Fibroblast of peridontal ligament (primary cell): ENCODE data around the gene APBB2.
"Not testable (repeated sequence)": the region's sequence is repeated elsewhere in the genome, so short reads cannot be mapped to it uniquely, and the experiment has no call there.

Experiments
- DNase-seq: peaks from one replicate; pipeline ENCODE4 v3.0.0-alpha.2; 2010; ENCODE audit errors: extremely low read depth

Gene APBB2

DNA sequence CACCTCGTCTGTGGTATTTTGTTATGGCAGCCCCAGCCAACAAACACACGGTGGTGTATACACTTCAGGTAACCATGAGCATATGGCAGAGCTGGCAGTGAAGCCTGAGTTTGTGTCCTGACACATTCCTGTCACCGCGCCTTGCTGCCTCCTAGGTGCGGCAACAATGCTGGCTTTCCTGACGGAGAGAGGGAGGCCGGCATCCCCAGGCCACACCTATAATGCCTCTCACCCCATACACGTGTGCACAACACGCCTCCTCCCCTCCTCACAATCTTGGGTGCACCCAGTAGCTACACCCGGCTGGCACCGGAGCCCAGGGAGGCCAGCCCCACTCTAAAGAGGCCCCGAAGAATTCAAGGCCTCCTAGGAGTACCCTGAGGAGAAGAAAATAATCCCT is 306.0 kb downstream of the APBB2 start:
- DNase-seq: no peak

DNA sequence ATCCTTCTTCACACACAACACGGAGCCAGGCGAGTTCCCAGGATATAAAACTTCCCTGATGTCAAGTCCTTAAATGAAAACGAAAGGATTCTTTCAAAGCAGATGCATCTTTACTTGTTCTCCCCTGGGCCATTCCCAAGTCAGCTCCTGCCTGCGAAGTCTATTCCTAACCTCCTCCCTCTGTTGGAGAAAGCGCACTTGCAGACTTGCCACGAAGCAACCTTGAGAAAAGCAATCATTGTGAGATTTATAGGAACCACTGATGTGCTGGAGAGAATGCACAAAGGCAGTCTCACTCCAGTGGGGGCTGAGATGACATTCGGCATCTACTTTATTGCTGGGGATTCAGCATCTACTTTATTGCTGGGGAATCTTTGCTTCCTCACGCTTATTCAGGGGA is 308.9 kb downstream of the APBB2 start:
- DNase-seq: no peak

DNA sequence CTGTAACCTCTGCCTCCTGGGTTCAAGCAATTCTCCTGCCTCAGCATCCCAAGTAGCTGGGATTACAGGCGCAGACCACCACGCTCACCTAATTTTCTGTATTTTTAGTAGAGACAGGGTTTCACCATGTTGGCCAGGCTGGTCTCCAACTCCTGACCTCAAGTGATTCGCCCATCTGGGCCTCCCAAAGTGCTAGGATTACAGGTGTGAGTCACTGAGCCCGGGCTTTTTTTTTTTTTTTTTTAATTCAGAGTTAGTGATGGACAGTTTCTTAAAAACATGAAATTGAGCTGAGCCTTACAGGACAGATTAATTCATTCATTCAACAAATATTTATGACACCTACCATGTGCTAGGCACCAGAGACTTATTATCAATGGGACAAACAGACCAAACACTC is 313.8 kb downstream of the APBB2 start:
- DNase-seq: not testable (repeated sequence)

DNA sequence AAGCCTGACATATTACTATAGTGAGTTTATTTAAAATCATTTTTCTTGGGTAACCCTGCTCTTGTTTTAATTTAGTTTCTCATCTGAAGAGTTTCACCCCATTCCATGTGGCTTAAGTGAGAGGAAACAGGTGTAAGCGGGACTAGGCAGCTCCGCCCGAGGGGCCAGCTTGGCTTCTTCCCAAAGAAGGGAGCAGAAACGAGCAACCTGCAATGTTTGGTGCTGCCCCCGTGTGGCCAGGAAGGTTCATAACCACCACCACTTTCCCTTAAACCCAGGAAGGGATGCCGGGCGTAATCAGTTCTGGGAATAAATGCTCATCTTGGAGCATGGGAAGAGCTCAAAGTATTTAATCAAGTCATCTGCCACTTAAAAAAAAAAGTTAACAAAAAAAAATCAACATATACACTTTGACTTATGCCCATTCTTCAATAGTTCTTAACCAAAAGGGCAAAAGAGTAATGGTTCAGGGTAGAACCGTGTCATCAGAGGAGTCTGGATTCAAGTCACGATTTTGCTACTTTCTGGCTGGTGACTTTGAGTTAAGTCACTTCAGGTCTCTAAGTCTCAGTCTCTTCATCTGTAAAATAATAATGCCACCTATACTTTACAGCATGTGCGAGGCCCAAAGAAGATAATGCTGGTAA is 316.7 kb downstream of the APBB2 start:
- peak; percentile 53 for DNase-seq

DNA sequence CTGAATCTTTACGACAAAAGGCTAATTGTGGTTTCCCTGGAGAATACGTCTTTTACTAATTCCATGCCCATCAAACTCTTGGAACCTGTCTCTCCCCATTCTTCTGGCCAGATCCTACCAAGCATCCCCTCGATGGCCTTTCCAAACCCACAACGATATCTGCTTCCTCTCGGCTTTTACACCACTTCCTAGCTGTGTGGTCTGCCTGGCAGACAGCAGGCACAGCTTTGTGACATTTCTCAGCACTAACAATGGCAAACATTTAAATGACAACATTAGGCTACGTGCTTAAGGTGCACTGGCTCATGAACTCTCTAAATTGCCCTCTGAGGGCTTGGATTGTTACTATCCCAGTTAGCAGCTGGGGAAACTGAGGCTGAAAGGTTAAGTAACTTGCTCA is 323.6 kb downstream of the APBB2 start:
- no peak for DNase-seq

DNA sequence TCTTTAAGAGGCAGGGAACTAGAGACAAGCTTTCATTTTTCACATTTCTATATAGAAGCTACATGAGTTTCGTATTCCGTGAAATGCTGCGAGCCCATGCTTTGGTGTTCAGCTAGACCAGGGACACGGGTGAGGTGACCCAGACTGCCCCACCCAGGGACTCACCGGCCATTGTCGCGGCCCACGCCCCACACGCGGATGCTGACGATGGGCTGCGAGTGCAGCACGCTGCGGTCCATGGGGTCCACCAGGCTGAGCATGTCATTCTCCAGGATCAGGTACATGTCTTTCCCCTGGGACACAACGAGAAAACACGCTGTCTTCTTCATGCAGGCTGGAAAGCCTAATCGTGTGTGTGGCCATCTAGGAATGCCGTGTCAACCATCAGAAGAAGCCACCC is 324.1 kb downstream of the APBB2 start:
- DNase-seq: no peak

DNA sequence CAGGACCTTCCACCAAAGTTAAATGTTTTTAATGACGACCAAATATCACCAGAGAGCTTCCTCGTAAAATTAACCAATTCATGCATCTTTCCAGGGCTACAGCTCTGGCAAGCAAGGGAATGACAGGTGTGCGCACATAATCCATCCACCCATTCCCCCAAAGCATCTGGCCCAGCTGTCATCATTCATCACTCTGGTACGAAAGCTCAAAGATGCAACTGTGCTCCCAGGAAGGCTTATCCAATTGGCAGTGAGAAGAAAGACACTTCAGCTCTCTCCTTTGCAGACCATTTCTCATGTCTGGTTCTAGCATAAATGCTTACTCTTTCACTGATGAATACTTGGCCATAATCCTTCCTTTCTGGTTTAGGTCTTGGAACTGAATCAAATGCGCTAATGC is 325.4 kb downstream of the APBB2 start:
- no peak for DNase-seq

DNA sequence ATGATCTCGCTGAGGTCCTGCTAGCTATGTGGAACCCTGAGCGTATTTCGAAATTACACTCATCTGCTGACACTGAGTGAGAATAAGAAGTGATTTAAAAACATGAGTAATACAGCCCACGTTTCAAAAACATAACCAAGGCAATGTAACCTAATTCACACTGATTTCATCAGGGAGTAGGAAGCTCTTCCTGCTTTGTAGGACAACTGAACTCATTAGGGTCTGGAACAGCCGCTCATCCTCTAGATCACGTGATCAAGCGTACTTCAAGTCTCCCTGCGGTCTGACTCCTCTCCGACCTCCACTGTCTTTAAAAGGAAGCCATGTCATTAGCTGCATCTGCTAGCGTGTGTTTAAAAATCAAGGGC is 326.6 kb downstream of the APBB2 start:
- peak; percentile 84 for DNase-seq

DNA sequence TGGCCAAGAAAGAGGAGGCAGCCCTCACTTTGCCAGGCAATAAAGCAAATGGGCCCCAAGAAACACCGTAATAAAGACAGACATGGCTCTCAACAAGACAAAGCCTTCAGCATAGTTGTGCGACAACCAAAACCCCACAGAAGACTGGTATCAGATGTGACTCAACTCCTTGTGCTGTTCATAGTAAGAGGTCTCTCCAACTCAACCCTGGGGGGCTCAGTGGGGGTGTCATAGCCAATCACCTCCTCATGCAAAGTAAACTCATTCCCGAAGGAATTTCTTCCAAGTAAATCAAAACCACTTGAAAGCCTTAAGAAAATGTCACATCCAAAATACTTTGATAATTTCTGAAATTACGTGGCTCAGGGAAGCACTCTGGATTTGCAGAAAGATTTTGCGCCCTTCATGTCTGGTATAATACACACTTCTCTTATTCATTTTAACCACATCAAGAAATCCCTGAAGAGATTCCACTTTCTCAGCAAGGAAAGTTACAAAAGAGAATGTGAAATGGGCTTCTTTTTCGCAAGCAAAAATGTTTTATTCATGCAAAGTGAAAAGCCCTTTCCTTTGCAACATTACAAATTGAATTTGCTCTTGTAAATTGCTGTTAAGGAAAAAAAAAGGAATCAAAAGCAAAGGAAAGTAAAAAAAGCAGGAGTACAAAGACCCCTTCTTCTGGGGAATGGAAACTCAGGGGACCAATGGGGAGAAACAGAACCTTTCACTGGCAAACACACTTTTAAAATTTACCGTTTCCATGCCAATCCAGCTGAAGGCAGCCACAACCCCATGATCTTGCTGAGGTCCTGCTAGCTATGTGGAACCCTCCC is 327.2 kb downstream of the APBB2 start:
- peak; percentile 18 for DNase-seq

DNA sequence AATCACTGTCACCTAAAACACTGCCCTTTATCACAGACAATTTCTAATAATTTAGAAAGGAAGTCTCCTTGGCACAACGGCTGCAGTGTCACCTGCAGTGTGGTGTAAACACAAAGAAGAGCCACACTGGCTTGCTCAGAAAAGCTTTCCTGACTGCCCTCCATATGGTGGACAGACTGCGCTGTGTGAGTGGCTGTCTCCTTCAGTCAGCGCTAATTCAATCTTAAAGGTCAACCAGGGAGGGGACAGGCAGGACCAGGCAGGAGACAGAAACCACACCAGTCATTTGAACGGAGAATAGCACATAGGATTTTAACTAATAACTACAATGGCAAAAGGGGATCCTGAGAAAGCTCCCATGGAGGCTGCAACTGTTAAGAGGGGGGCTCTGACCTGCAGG is 332.5 kb downstream of the APBB2 start:
- no peak for DNase-seq

DNA sequence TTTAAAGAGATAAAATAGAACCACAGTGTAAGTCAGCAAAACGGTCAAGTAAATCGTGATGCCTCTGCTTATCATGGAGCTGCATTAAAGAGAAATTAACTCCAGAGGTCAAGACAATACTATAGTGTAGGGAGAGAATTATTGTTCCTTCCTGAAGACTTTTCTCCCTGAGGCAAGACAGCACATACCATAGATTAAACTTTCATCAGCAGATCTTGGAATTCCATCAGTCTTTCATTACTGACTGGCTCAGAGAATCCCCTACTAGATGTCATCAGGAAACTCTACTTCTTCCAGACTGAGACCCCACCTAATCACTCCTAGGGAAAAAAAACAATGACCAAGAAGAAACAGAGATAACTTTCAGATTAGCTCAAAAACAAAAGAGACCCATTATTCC is 333.2 kb downstream of the APBB2 start:
- DNase-seq: no peak

DNA sequence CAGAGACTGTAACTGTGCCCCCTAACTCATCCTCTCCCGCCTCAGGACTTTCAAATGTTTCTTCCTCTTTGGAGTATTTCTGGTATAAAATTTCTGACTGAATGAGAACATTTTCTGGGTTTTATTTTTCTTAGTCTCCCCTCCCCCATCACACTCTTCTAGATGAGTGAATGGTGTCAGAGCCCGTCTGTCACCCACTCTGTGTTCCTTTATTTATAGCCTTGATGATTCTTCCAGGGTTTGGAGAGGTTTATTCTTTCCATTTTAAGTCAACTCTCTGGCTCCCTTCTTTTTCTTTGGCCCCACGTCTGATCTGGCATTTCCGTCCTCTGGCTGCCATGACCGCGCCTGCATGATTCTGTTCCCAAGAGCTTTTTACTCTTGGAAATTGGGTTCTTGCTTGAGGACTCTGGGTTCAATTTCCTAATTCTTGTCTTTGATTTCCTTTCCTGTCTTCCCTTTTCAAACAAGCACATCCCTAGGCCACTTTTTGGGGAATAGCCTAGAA is 335.7 kb downstream of the APBB2 start:
- no peak for DNase-seq

DNA sequence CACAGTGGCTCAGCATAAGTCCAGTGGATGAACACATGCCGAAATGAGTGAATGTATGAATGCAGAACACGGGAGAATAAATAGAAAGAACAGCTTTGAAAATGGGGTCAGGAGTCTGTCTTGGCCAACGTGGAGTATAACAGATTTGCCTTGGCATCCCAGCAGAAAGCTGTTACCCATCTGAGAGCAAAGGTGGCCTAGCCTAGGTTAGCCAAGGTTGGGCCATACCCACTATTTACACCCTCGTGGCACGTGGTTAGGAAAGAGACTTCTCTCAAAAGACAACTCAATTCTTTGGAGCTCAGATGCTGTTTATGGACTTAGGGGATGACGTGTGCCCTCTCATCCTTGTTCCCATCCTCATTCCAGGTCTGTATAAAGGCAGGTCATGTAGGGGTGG is 337.3 kb downstream of the APBB2 start:
- DNase-seq: no peak

DNA sequence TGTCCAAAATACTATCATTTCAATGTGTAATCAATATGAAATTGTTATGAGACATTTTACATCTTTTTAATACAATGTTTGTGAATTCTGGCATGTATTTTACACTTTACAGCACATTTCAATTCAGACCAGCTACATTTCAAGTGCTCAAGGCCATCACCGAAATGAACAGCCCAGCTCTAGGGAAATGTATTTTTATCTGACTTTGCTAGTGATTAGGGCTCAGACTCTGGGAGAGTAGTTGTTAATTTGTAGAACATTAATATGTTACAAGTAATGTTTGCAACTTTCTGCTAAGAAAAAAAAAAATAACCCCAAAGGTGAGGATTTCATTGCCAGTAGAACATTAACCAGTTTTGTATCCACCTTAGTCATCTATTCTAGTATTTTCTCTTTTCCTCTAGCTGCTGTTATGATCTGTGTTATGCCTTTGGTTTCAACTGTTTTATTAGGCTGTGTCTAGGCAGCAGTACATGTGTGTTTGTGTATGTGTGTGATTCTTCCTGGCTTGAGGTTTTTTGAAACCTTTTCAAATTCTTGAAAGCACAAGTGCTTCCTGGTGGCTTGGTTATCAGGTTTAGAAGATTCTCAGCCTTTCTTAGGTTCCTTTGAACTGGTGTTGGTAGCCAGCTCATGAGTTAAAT is 338.7 kb downstream of the APBB2 start:
- no peak for DNase-seq

DNA sequence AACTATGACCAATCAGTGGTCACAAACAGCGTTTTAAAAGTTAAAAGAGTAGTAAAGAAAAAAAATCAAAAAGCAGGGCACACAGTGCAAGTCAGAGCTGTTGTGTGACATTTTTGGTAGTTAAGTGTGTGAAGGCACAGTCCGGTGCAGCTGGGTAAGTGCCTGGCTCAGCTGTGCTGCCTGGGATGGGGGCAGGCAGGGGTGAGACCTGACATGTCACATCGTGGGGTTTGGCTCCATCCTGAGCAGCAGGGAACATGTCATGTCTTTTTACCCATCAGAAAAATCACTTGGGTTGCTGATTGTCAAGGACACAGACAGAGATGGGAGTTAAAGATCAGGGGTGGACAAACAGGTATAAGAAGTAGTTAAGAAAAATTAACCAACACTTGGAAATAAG is 339.4 kb downstream of the APBB2 start:
- no peak for DNase-seq

DNA sequence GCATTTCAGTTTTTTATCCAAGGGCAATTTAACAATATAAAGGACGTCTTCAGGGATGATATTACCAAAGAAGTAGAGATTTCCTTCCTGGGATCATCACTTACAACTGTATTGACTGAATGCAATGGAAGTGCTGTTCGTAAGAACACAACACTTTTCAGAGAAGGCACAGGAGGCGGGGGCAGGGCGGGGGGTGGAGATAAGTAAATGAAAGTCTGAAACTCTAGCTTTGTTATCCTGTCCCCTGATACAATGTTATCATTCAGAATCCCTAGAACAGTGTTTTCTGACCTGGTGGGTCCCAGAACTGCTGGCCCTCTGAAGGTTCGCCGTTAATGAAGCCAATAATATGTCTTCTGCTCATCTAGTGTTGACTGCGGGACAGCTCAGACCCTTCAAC is 340.0 kb downstream of the APBB2 start:
- no peak for DNase-seq

DNA sequence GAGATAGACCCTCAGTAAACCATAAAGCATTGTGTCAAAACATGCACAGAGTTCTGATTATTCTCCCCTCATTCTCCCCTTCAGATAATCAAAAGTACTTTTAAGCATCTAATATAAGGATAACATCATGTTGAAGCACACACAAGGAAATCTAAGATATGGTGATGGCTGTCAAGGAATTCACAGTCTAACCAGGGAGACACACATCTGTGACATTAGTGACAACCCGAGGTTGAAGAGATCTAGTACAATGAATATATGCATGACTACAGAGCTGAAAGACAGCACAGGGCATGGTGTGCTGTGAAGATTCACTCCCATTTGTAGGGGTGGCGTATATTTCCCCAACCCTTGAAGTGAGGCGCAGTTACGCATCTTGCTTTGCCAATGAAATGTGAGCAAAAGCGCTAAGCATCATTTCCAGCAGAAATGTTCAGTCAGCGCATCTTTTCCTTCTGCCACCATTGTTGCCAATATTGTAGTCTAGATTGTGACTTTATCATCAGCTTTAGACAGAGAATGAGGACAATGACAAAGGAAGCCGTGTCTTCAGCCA is 342.6 kb downstream of the APBB2 start:
- DNase-seq: no peak

DNA sequence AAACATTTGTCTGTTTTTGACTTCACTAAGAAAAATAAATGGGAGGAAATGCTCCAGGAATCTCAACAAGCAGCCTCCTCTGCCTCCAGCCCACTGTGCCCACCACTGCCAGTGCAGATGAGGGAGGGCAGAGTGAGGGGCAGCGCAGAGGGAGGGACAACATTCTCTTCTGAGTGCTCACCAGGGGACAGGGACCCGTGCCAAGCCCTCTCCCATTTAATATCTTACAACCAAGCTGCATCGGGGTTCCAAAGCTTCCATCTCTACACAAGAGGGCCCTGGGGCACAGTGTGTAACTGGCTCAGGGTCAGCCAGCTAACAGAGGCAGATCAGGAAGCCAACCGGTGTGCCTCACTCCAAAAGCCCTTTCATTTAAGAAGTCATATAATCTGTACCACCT is 344.2 kb downstream of the APBB2 start:
- no peak for DNase-seq

DNA sequence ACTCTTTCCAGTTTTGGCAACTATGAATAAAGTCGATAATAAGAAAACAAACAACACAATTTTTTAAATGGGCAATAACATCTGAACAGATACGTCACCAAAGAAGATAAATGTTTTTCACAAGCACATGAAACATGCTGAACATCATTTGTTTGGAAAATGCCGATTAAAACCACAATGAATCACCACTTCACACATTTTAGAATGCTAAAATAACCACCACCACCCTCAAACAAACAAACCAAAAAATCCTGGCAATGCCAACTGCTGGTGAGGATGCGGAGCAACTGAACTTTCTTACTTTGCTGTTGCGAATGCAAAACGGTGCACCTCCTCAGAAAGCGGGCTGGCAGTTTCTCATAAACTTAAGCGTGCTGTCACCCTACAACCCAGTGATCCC is 348.6 kb downstream of the APBB2 start:
- DNase-seq: no peak

DNA sequence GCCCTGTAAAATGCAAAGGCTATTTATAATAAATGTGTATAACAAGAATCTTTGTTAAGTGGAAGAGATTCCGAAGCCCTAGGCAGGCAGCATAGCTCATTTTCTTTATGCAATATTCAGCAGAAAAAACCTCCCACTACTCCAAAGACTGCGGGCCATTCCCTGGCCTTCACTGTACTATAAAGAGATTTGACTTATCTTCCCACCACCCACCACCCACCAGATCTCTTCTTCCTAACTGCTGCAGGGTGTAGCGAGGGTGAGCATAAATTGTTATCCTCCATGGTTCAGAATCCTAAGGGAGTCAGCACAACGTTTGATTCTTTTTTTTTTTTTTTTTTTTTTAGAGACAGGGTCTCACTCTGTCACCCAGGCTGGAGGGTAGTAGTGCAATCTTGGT is 349.8 kb downstream of the APBB2 start:
- no peak for DNase-seq

DNA sequence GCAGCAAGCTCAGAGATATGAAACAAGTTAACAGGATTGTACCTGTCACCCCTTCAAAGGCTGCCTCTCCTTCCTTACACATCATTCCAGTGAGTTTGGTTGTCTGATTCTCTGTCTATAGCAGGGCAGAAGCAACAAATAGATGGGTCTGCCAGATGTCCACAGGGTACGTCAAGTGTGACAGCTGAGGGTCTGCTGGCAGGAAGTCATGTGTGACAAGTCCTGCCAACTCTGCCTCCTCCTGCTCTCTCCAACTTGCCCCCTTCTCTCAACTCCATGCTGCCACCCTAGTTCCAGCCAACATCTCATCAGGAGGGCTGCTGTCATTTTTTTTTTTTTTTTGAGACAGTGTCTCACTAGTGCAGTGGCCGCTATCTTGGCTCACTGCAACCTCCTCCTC is 355.4 kb downstream of the APBB2 start:
- no peak for DNase-seq

DNA sequence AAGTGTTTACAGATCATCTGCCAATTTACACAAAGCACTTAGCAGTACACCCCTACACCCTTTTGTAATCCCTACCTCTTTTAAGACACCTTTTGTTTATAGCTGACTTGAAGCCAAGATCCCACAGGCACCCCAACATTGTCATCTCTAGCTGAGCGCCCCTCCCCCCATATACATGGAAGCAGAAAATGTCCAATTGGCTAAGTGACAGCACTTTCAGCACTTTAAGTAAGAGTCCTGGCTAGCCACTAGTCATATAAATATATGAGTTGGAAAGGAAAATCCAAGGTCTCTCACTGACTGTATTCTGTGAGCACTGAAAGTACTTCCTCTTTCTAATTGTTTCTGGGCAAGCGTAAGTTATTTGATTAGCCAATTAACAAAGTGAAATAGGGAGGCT is 356.4 kb downstream of the APBB2 start:
- no peak for DNase-seq
